Keratinocyte (primary cell): ENCODE measurements around the gene RPL27A. TPM values are rescaled to one million over a fixed set of nuclear protein-coding genes. Genes with fewer than 3 reads are reported as not detected.

Source experiments
- DNase-seq: peaks from one replicate; pipeline ENCODE4 v3.0.0-alpha.2; 2011; ENCODE audit warnings: low read depth, missing footprints, low spot score
- FAIRE-seq: peaks from 2 replicates; lab custom pipeline; 2011; peaks lifted over from hg19 to GRCh38; lab: Jason Lieb, UNC
- H2AFZ ChIP-seq: 2 replicates; pipeline ENCODE4 v1.6.0; 2012; ENCODE audit warnings: low read length, control low read depth, inconsistent platforms; ENCODE audit not compliant: control insufficient read depth
- H3K27ac ChIP-seq: 2 replicates; pipeline ENCODE4 v1.5.1; 2011; ENCODE audit warnings: low read length; ENCODE audit not compliant: control insufficient read depth, insufficient read depth
- H3K27me3 ChIP-seq: 3 replicates; pipeline ENCODE4 v1.6.0; 2011; ENCODE audit warnings: low read length; ENCODE audit not compliant: control insufficient read depth, insufficient read depth; ENCODE audit errors: extremely low read depth
- H3K36me3 ChIP-seq, 2 experiments: 2 replicates in 1 of 2; 3 replicates in 1 of 2; pipeline ENCODE4 v1.5.1; 2011; ENCODE audit warnings: low read length in 2 of 2, mild to moderate bottlenecking in 1 of 2; ENCODE audit not compliant: control insufficient read depth in 2 of 2, insufficient read depth in 2 of 2; ENCODE audit errors: extremely low read depth in 1 of 2
- H3K4me1 ChIP-seq: 3 replicates; pipeline ENCODE4 v1.5.1; 2011; ENCODE audit warnings: low read length; ENCODE audit not compliant: control insufficient read depth, insufficient read depth; ENCODE audit errors: extremely low read depth
- H3K4me2 ChIP-seq: 3 replicates; pipeline ENCODE4 v1.6.0; 2011; ENCODE audit warnings: low read depth, low read length; ENCODE audit not compliant: control insufficient read depth, insufficient read depth; ENCODE audit errors: extremely low read depth
- H3K4me3 ChIP-seq, 3 experiments: fragments of 200-600 bp in 1 of 3; sonication (generic) in 1 of 3; 2 replicates in 2 of 3; 3 replicates in 1 of 3; pipeline ENCODE4 v1.5.1; 2011 to 2016; ENCODE audit warnings: low read length in 3 of 3, mild to moderate bottlenecking in 3 of 3, control low read depth in 2 of 3, inconsistent platforms in 1 of 3, low read depth in 1 of 3, mixed read lengths in 1 of 3, mixed run types in 1 of 3, moderate library complexity in 1 of 3; ENCODE audit not compliant: control insufficient read depth in 2 of 3, insufficient read depth in 2 of 3; ENCODE audit errors: extremely low read depth in 1 of 3
- H3K79me2 ChIP-seq: 2 replicates; pipeline ENCODE4 v1.6.0; 2012; ENCODE audit warnings: low read length; ENCODE audit not compliant: control insufficient read depth, insufficient read depth
- H3K9ac ChIP-seq: 3 replicates; pipeline ENCODE4 v1.6.0; 2011; ENCODE audit warnings: low read length; ENCODE audit not compliant: control insufficient read depth, insufficient read depth; ENCODE audit errors: extremely low read depth
- H3K9me1 ChIP-seq: 3 replicates; pipeline ENCODE4 v1.6.0; 2011; ENCODE audit warnings: low read length; ENCODE audit not compliant: control insufficient read depth, insufficient read depth; ENCODE audit errors: extremely low read depth
- H3K9me3 ChIP-seq: 2 replicates; pipeline ENCODE4 v1.5.1; 2012; ENCODE audit warnings: low read depth, low read length; ENCODE audit not compliant: control insufficient read depth
- H4K20me1 ChIP-seq: 3 replicates; pipeline ENCODE4 v1.6.0; 2011; ENCODE audit warnings: low read length; ENCODE audit not compliant: control insufficient read depth, insufficient read depth; ENCODE audit errors: extremely low read depth
- EZH2 ChIP-seq: IDR thresholded peaks from one replicate; pipeline ENCODE4 v1.6.1; 2012; ENCODE audit warnings: inconsistent platforms, mild to moderate bottlenecking, low read length, moderate library complexity
- dilution Hi-C: fragments of 300-500 bp; cut with MboI; formaldehyde crosslinking; loops from one replicate; pipeline ENCODE4 v1.7.0; 2020; ENCODE audit warnings: low sequenced_read_pairs; ENCODE audit not compliant: extremely low pct_ligation_motif_present
- polyA plus RNA-seq, 5 experiments: library from polyadenylated mRNA; depleted of rRNA in 3 of 5; stranded (reverse) in 3 of 5; stranded (forward) in 1 of 5; unstranded in 1 of 5; fragments of >200 nt; gene quantifications; 1 replicate in 1 of 5; 2 replicates in 3 of 5; 3 replicates in 1 of 5; pipeline versions ENCODE4 v1.2.1 to v1.2.3, GENCODE V29; 2011 to 2012; ENCODE audit warnings: missing spikeins in 2 of 5, low read depth in 1 of 5, low replicate concordance in 1 of 5
- TF ChIP-seq, protein P1 (sequence below), 3 experiments: IDR thresholded peaks in 1 of 3; conservative IDR thresholded peaks in 1 of 3; optimal IDR thresholded peaks in 1 of 3; 2 replicates in 2 of 3; 3 replicates in 1 of 3; pipeline versions ENCODE3 to v1.5.1; 2011; ENCODE audit warnings: low read length in 3 of 3, mild to moderate bottlenecking in 3 of 3, moderate library complexity in 2 of 3, control low read depth in 1 of 3, inconsistent platforms in 1 of 3; ENCODE audit not compliant: insufficient read depth in 2 of 3; ENCODE audit errors: extremely low read depth in 1 of 3

RPL27A gene
- polyA plus RNA-seq, 1 donor (not counting 4 experiments of a cell fraction or from before 2014, with no cell fraction given): 1,483 TPM

DNA sequence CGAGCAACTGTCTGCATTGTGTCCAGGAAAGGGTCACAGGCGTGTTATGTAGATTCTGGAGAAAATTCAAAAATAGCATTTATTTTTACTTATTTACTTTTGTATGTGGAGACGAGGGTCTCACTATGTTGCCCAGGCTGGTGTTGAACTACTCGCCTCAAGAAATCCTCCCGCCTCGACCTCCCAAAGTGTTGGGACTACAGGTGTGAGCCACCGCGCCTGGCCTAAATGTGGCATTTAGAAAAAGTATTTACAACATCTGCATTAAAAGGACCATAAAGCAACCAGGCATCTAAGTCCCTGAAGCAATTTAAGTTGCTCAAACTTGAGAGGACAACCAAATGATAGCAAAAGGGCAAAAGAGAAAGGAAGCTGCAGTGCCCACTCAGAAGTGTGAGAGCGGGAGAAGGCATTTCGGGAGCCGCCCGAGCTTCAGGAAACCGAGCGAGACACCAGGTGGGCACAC lies 722 bp upstream of the RPL27A start:
- Histone ChIP-seq H3K4me1 (peaks cover 29% of the 10 kb centered on the region), H3K36me3 (peaks cover 28 to 33% of the 10 kb centered on the region in 2 experiments), H3K4me3 (peak overlapping the region; percentile 73 to 98 (median 76)), H3K9me3 (no peaks in the 10 kb centered on the region), H3K4me2 (peak overlapping the region; percentile 91), H2AFZ (peak overlapping the region; percentile 50), H3K9ac (peak overlapping the region; percentile 98), H3K27me3 (no peaks in the 10 kb centered on the region), H3K79me2 (peaks cover 44% of the 10 kb centered on the region), H3K27ac (peak overlapping the region; percentile 91), H3K9me1 (no peaks in the 10 kb centered on the region), H4K20me1 (peaks cover 13% of the 10 kb centered on the region)
- TF ChIP-seq, protein P1, sequence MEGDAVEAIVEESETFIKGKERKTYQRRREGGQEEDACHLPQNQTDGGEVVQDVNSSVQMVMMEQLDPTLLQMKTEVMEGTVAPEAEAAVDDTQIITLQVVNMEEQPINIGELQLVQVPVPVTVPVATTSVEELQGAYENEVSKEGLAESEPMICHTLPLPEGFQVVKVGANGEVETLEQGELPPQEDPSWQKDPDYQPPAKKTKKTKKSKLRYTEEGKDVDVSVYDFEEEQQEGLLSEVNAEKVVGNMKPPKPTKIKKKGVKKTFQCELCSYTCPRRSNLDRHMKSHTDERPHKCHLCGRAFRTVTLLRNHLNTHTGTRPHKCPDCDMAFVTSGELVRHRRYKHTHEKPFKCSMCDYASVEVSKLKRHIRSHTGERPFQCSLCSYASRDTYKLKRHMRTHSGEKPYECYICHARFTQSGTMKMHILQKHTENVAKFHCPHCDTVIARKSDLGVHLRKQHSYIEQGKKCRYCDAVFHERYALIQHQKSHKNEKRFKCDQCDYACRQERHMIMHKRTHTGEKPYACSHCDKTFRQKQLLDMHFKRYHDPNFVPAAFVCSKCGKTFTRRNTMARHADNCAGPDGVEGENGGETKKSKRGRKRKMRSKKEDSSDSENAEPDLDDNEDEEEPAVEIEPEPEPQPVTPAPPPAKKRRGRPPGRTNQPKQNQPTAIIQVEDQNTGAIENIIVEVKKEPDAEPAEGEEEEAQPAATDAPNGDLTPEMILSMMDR (optimal IDR thresholded peaks at IDR 0.05 in 1 of 3, IDR thresholded peaks at IDR 0.05 in 1 of 3, conservative IDR thresholded peaks at IDR 0.05 in 1 of 3; ENCODE audit: extremely low read depth in 1 of 3, insufficient read depth in 2 of 3, low read length in 3 of 3): no peak
- no peak for TF ChIP-seq EZH2
- no peak for DNase-seq
- no peak for FAIRE-seq
- dilution Hi-C loops: no loop called here

DNA sequence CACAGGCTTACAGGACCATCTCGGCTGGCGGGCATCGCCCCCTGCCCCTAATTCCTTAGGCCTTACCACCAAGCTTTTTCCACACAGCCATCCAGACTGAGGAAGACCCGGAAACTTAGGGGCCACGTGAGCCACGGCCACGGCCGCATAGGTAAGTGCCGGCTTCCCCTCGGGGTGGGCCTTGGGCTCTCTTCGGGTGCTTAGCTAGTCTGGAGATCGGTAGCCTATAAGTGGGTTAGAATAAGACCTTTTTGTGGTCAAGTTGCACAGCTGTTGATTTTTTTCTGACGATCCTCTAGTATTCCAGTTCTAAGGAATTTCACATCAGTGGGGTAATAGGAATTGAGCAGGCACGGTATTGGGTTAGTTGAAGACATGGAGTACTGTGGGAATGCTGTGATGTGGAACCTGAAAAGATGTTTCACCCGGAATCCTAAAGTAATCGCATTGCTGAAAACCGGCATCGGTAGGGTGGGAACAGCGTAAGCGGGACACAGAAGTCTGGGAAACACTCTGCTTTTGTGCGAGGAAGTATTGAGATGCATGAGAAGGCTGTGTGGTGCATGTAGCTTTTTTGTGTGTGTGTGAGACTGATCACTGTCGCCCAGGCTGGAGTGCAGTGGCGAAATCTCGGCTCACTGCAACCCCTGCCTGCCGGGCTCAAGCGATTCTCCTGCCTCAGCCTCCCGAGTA lies 669 bp downstream of the RPL27A start:
- Histone ChIP-seq H3K79me2 (peaks cover 44% of the 10 kb centered on the region), H3K27ac (peak overlapping the region; percentile 91), H3K9me1 (no peaks in the 10 kb centered on the region), H3K4me3 (peak overlapping the region; percentile 73 to 98 (median 76)), H3K27me3 (no peaks in the 10 kb centered on the region), H3K9ac (peak overlapping the region; percentile 98), H2AFZ (no peak overlapping the region), H4K20me1 (peaks cover 13% of the 10 kb centered on the region), H3K4me1 (peaks cover 40% of the 10 kb centered on the region), H3K36me3 (peaks cover 28 to 36% of the 10 kb centered on the region in 2 experiments), H3K4me2 (peak overlapping the region; percentile 95), H3K9me3 (no peaks in the 10 kb centered on the region)
- FAIRE-seq (no peak), DNase-seq (no peak)
- TF ChIP-seq, protein P1 (optimal IDR thresholded peaks at IDR 0.05 in 1 of 3, IDR thresholded peaks at IDR 0.05 in 1 of 3, conservative IDR thresholded peaks at IDR 0.05 in 1 of 3; ENCODE audit: extremely low read depth in 1 of 3, insufficient read depth in 2 of 3, low read length in 3 of 3): no peak
- TF ChIP-seq EZH2: no peak
- dilution Hi-C loops: no loop called here
